NB4 (cell line): Measurements from ENCODE around the gene VPS4A.

Source experiments
- DNase-seq: peaks from one replicate; pipeline ENCODE4 v3.0.0; 2010; ENCODE audit warnings: low read depth
- H3K4me3 ChIP-seq: one replicate; pipeline ENCODE4 v1.5.1; 2011; ENCODE audit warnings: mild to moderate bottlenecking, low read depth, low read length, moderate library complexity
- CTCF ChIP-seq: IDR thresholded peaks from one replicate; pipeline ENCODE4 v1.5.1; 2012; ENCODE audit warnings: low read depth, low read length
- MYC ChIP-seq: IDR thresholded peaks from 2 replicates; pipeline ENCODE4 v1.6.1; 2011; ENCODE audit warnings: low read depth, low read length
- POLR2A ChIP-seq: IDR thresholded peaks from 2 replicates; pipeline ENCODE4 v1.6.1; 2011; ENCODE audit warnings: mild to moderate bottlenecking; ENCODE audit not compliant: insufficient read length; ENCODE audit errors: extremely low read depth
- TF ChIP-seq, protein P1 (sequence below): IDR thresholded peaks from 2 replicates; pipeline ENCODE4 v1.6.1; 2011; ENCODE audit warnings: low read depth, low read length

The VPS4A gene

DNA sequence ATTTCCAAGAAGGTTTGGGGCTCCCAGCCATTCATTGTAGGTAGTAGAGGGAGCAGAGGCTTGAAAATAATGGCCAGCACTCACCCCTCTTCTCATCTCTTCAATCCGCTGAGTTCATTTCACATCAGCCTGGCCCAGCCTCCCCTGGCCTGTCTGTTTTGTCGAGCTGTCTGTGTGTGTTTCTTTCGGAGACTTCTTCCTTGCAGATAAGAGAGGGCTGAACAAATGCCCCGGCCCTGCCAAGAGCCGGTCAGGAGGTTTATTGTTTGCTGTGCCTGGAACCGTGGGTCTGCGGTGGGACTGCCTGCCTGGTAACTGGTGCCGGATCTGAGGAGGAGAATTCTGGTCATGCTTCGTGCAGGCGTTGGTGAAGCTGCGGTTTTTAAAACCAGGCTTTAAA lies 3.4 kb downstream of the VPS4A start:
- TF ChIP-seq CTCF (no peak), MYC (no peak), POLR2A (no peak)
- TF ChIP-seq, protein P1, sequence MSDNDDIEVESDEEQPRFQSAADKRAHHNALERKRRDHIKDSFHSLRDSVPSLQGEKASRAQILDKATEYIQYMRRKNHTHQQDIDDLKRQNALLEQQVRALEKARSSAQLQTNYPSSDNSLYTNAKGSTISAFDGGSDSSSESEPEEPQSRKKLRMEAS, result no peak
- no peak overlapping the region for H3K4me3 ChIP-seq
- no peak for DNase-seq

GRCh38 chr16:69315486-69316311 lies 4.5 kb downstream of the VPS4A start:
- peak; percentile 91 for TF ChIP-seq MYC
- TF ChIP-seq, protein P1, result peak; percentile 94
- no peak for TF ChIP-seq POLR2A
- no peak for TF ChIP-seq CTCF
- DNase-seq, result peak; percentile 90
- peak overlapping the region; percentile 38 for H3K4me3 ChIP-seq

- peak; percentile 8 for DNase-seq
- no peak overlapping the region for H3K4me3 ChIP-seq
- TF ChIP-seq CTCF (no peak), MYC (no peak), POLR2A (no peak)
- TF ChIP-seq, protein P1, result no peak
These were observed 5.5 kb downstream of the VPS4A start for GRCh38 chr16:69316595-69317034.

DNA sequence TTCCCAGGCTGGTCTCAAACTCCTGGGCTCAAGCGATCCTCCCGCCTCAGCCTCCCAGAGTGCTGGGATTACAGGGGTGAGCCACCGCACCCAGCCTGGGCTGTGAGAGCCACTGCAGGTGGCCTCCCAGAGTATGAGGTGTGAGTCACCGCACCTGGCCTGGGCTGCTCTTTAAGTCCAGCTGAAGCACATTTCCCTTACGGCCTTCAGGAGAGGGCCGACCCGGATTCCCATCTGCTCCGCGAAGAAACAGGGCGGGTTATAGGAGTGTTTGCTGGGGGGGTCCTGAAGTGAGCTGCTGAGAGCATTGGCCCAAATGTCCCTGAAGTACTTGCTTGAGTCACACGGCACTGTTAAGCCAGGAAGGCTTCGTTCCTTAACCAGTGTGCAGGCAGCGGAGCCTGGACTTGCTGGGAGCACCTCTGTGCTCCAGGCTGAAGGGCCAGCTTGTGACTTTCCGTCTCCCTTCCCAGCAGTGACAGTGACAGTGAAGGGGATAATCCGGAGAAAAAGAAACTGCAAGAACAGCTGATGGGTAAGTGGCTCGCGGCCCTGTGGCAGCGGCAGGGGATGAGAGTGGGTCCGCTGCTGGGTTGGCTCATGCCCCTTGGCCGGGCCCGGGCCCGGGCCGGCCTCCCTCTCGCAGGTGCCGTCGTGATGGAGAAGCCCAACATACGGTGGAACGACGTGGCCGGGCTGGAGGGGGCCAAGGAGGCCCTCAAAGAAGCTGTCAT lies 7.2 kb downstream of the VPS4A start:
- H3K4me3 ChIP-seq, result no peak overlapping the region
- DNase-seq, result no peak
- TF ChIP-seq, protein P1, result no peak
- TF ChIP-seq POLR2A (no peak), MYC (no peak), CTCF (no peak)

DNA sequence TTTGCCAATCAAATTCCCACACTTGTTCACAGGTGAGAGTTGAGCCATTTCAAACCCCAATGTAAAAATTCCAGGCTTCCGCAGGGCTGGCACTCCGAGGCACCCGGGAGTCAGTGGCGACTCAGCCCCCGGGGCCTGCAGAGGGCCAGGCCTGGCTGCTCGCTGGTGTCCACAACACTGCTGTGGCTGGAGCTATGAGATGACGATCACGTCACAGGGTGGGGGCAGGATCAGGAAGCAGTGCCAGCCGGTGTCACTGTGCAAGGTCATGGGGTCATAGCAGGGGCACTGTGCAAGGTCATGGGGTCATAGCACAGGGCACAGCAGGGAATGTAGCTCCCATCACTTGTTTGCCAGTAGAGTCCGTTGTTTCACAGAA lies 7.8 kb downstream of the VPS4A start:
- DNase-seq, result no peak
- TF ChIP-seq POLR2A, result no peak
- TF ChIP-seq, protein P1, result no peak
- no peak for TF ChIP-seq CTCF
- TF ChIP-seq MYC, result no peak
- no peak overlapping the region for H3K4me3 ChIP-seq
